ENCODE measurements around the gene ACER3. TPM values are rescaled to one million over a fixed set of nuclear protein-coding genes. Genes with fewer than 3 reads are reported as not detected.

Gene ACER3
- total and polyA plus RNA-seq, 4 donors, result 1.9 to 5.9 (median 4.2) TPM

DNA sequence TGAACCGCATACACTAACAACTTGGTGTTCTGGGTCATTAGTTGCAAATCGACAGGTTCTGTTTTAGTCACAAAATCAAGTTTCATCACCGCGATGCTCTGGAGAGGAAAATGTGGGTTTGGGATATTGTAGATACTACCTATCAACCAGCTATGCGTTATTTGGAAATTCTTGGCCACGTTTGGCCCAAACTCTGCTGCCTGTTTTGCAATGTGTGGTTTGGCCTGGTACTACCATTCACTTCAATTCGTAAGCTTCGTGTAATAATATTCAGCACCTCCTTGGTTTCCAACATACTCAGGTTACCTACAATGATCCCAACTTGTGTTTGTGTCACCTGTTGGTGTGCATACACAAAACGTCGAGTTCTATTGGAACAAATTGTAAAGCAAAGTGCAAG is 16.2 kb upstream of the ACER3 start:
- Histone ChIP-seq H3K9me3 (ENCODE audit: control insufficient read depth in 4 of 4, low read length in 3 of 4) (no peaks in the 10 kb centered on the region), H3K4me1 (ENCODE audit: control insufficient read depth in 4 of 4, insufficient read depth in 4 of 4, low read length in 3 of 4) (peaks cover 0 to 30% (median 13%) of the 10 kb centered on the region in 4 donors), H3K4me3 (ENCODE audit: low read depth in 1 of 3, low read length in 3 of 3) (no peak overlapping the region), H3K36me3 (ENCODE audit: control insufficient read depth in 4 of 4, insufficient read depth in 3 of 4, low read depth in 1 of 4, low read length in 3 of 4) (no peaks in the 10 kb centered on the region), H3K27me3 (ENCODE audit: control insufficient read depth in 4 of 4, insufficient read depth in 4 of 4, low read length in 3 of 4) (no peaks in the 10 kb centered on the region), H3K27ac (ENCODE audit: low read depth in 1 of 2, low read length in 2 of 2) (no peak overlapping the region), H3K9ac (ENCODE audit: low read depth in 1 of 2, low read length in 2 of 2) (no peak overlapping the region)
- 44% methylated on average over 10 of the region's 10 CpGs for WGBS
- no peak for DNase-seq (ENCODE audit: low spot score)
- TF ChIP-seq RXRA (IDR thresholded peaks at IDR 0.05) (peak in 1 of 2 donors; percentile 19), TAF1 (conservative IDR thresholded peaks at IDR 0.05) (no peak), RAD21 (IDR thresholded peaks at IDR 0.05) (peak in 1 of 2 donors; percentile 18), HNF4A (conservative IDR thresholded peaks at IDR 0.05) (peak in 1 of 2 donors; percentile 9)
- TF ChIP-seq, protein P1, sequence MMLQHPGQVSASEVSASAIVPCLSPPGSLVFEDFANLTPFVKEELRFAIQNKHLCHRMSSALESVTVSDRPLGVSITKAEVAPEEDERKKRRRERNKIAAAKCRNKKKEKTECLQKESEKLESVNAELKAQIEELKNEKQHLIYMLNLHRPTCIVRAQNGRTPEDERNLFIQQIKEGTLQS (IDR thresholded peaks at IDR 0.05), result no peak
- TF ChIP-seq, protein P2, sequence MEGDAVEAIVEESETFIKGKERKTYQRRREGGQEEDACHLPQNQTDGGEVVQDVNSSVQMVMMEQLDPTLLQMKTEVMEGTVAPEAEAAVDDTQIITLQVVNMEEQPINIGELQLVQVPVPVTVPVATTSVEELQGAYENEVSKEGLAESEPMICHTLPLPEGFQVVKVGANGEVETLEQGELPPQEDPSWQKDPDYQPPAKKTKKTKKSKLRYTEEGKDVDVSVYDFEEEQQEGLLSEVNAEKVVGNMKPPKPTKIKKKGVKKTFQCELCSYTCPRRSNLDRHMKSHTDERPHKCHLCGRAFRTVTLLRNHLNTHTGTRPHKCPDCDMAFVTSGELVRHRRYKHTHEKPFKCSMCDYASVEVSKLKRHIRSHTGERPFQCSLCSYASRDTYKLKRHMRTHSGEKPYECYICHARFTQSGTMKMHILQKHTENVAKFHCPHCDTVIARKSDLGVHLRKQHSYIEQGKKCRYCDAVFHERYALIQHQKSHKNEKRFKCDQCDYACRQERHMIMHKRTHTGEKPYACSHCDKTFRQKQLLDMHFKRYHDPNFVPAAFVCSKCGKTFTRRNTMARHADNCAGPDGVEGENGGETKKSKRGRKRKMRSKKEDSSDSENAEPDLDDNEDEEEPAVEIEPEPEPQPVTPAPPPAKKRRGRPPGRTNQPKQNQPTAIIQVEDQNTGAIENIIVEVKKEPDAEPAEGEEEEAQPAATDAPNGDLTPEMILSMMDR (IDR thresholded peaks at IDR 0.05; ENCODE audit: low read depth, low read length, missing input control), result peak; percentile 17

DNA sequence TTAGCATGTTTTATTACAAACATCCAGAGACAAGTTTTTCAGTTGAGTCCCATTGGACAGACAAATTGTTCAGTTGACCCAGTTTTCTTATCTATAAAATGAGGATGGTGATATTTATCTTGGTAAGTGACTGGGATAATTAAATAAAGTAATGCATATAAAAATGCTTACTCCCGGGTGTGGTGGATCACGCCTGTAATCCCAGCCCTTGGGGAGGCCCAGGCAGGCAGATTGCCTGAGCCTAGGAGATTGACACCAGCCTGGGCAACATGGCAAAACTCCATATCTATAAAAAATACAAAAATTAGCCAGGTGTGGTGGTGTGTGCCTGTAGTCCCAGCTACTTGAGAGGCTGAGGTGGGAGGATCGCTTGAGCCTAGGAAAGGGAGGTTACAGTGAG is 15.6 kb upstream of the ACER3 start:
- DNase-seq (ENCODE audit: low spot score), result no peak
- Histone ChIP-seq H3K27ac (ENCODE audit: low read depth in 1 of 2, low read length in 2 of 2) (no peak overlapping the region), H3K4me1 (ENCODE audit: control insufficient read depth in 4 of 4, insufficient read depth in 4 of 4, low read length in 3 of 4) (peaks cover 0 to 30% (median 13%) of the 10 kb centered on the region in 4 donors), H3K36me3 (ENCODE audit: control insufficient read depth in 4 of 4, insufficient read depth in 3 of 4, low read depth in 1 of 4, low read length in 3 of 4) (no peaks in the 10 kb centered on the region), H3K4me3 (ENCODE audit: low read depth in 1 of 3, low read length in 3 of 3) (no peak overlapping the region), H3K27me3 (ENCODE audit: control insufficient read depth in 4 of 4, insufficient read depth in 4 of 4, low read length in 3 of 4) (no peaks in the 10 kb centered on the region), H3K9ac (ENCODE audit: low read depth in 1 of 2, low read length in 2 of 2) (no peak overlapping the region), H3K9me3 (ENCODE audit: control insufficient read depth in 4 of 4, low read length in 3 of 4) (no peaks in the 10 kb centered on the region)
- TF ChIP-seq YY1 (IDR thresholded peaks at IDR 0.05) (no peak), JUND (IDR thresholded peaks at IDR 0.05) (no peak), HNF4G (IDR thresholded peaks at IDR 0.05) (no peak), HNF4A (conservative IDR thresholded peaks at IDR 0.05) (no peak), EGR1 (IDR thresholded peaks at IDR 0.05; ENCODE audit: low read depth in 2 of 2) (no peak)
- TF ChIP-seq, protein P2 (IDR thresholded peaks at IDR 0.05; ENCODE audit: low read depth, low read length, missing input control), result no peak
- TF ChIP-seq, protein P3, sequence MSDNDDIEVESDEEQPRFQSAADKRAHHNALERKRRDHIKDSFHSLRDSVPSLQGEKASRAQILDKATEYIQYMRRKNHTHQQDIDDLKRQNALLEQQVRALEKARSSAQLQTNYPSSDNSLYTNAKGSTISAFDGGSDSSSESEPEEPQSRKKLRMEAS (IDR thresholded peaks at IDR 0.05), result no peak
- 81% methylated on average over 3 of the region's 3 CpGs for WGBS

DNA sequence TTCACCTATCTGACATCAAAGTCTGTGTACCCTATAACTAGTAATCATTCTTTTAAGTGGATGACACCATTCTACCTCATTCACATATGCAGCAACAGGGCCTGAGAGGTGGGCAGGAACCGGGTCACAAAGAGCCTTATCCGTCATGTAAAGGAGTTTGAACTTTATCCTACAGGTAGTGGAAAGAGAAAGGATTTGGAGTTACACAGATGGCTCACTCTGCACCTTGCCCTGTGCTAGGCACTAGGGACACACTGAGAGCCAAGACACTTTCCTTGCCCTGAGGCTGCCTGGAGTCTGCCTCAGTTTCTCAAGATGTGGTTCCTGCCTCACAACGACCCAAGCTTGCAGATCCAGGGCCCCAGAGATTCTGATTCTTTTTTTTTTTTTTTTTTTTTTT is 14.3 kb upstream of the ACER3 start:
- TF ChIP-seq, protein P2 (IDR thresholded peaks at IDR 0.05; ENCODE audit: low read depth, low read length, missing input control), result no peak
- no peak for TF ChIP-seq SP1 (IDR thresholded peaks at IDR 0.05)
- TF ChIP-seq, protein P4, sequence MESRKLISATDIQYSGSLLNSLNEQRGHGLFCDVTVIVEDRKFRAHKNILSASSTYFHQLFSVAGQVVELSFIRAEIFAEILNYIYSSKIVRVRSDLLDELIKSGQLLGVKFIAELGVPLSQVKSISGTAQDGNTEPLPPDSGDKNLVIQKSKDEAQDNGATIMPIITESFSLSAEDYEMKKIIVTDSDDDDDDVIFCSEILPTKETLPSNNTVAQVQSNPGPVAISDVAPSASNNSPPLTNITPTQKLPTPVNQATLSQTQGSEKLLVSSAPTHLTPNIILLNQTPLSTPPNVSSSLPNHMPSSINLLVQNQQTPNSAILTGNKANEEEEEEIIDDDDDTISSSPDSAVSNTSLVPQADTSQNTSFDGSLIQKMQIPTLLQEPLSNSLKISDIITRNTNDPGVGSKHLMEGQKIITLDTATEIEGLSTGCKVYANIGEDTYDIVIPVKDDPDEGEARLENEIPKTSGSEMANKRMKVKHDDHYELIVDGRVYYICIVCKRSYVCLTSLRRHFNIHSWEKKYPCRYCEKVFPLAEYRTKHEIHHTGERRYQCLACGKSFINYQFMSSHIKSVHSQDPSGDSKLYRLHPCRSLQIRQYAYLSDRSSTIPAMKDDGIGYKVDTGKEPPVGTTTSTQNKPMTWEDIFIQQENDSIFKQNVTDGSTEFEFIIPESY (IDR thresholded peaks at IDR 0.05), result no peak
- no peak for TF ChIP-seq YY1 (IDR thresholded peaks at IDR 0.05)
- TF ChIP-seq, protein P1 (IDR thresholded peaks at IDR 0.05), result no peak
- no peak for TF ChIP-seq FOXA2 (IDR thresholded peaks at IDR 0.05)
- TF ChIP-seq GABPA (IDR thresholded peaks at IDR 0.05 in 1 of 2, conservative IDR thresholded peaks at IDR 0.05 in 1 of 2), result no peak
- no peak for TF ChIP-seq HNF4A (conservative IDR thresholded peaks at IDR 0.05)
- no peak for TF ChIP-seq NR2F2 (IDR thresholded peaks at IDR 0.05)
- no peak for TF ChIP-seq FOXA1 (IDR thresholded peaks at IDR 0.05)
- no peak for TF ChIP-seq RXRA (IDR thresholded peaks at IDR 0.05)
- no peak for TF ChIP-seq JUND (IDR thresholded peaks at IDR 0.05)
- no peak for TF ChIP-seq RAD21 (IDR thresholded peaks at IDR 0.05)
- Histone ChIP-seq H3K9me3 (ENCODE audit: control insufficient read depth in 4 of 4, low read length in 3 of 4) (no peaks in the 10 kb centered on the region), H3K9ac (ENCODE audit: low read depth in 1 of 2, low read length in 2 of 2) (no peak overlapping the region), H3K27ac (ENCODE audit: low read depth in 1 of 2, low read length in 2 of 2) (no peak overlapping the region), H3K4me1 (ENCODE audit: control insufficient read depth in 4 of 4, insufficient read depth in 4 of 4, low read length in 3 of 4) (peaks cover 0 to 35% (median 16%) of the 10 kb centered on the region in 4 donors), H3K27me3 (ENCODE audit: control insufficient read depth in 4 of 4, insufficient read depth in 4 of 4, low read length in 3 of 4) (no peaks in the 10 kb centered on the region), H3K4me3 (ENCODE audit: low read depth in 1 of 3, low read length in 3 of 3) (no peak overlapping the region), H3K36me3 (ENCODE audit: control insufficient read depth in 4 of 4, insufficient read depth in 3 of 4, low read depth in 1 of 4, low read length in 3 of 4) (no peaks in the 10 kb centered on the region)
- no peak for DNase-seq (ENCODE audit: low spot score)
- WGBS, result 67% methylated on average over 3 of the region's 3 CpGs

All from liver (tissue), 9 donors.